Measurements from ENCODE around the gene TRAF3IP3. TPM values are rescaled to one million over a fixed set of nuclear protein-coding genes. Genes with fewer than 3 reads are reported as not detected.

TRAF3IP3 gene
- polyA plus RNA-seq, 4 donors, result 1.1 to 2.6 (median 1.7) TPM

DNA sequence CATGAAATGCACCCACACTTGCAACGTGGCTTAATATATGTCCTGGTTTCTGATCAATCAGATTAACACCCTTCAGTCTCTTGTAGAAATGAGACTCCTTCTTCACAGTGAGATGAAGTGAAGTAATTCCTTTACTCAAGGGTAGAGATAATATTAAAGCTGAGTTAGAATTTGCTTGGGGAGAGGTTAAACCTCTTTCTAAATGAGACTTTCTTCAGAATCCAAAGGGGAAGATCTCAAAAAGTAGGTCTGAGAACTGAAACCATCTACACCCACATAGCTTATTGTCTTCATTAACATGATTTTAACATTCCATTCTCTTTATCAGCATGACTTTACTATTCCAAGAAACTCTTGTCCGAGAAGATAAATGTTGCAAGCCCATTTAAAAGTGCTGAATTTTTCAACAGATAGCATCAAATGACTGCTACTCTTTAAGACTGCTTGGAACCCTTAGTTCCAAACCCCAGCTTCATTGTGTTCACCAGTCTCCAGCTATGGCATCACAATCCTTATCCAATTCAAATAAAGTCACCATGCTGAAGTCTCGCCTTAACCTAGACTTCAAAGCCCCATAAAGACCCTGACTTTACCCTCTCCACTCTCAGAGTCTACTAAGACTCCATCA lies 19.2 kb upstream of the TRAF3IP3 start:
- no peak for DNase-seq (ENCODE audit: low read depth in 4 of 4, low spot score in 3 of 4)

GRCh38 chr1:209737118-209737505 lies 18.7 kb upstream of the TRAF3IP3 start:
- DNase-seq (ENCODE audit: low read depth in 4 of 4, low spot score in 3 of 4), result no peak

DNA sequence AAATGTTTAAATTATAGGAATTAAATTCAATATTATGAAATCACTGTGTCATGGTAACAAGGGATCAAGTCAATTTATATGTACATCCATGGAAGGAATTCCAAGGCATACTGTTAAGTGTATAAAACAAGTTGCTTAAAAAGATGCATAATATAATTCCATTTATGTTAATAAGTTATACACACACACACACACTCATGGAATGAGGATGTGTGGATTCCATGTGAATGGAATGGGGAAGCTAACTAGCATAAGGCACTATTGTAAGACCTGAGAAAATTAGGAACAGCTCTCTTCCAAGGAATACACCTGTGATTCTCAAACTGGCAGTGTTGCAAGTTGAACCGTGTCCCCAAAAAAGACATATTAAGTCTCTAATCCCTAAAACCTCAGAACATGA lies 17.6 kb upstream of the TRAF3IP3 start:
- DNase-seq (ENCODE audit: low read depth in 4 of 4, low spot score in 3 of 4), result no peak

DNA sequence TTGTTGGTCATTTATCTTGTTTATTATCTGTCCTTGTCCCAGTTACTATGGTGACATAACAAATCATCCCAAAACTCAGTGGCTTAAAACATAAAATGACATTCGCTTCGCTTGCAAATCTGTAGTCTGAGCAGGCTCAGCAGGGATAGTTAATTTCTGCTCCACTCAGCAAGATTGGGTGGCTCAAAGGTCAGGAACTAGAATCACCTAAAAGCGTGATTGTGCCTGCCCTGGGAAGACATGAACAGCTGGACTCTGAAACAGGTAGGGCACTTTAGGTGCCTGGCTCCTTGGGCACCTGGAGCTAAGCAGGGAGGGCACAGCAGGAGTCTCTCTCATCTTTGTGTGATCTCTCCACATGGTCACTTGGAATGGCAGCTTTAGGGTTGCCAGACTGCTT lies 14.7 kb upstream of the TRAF3IP3 start:
- no peak for DNase-seq (ENCODE audit: low read depth in 4 of 4, low spot score in 3 of 4)

DNA sequence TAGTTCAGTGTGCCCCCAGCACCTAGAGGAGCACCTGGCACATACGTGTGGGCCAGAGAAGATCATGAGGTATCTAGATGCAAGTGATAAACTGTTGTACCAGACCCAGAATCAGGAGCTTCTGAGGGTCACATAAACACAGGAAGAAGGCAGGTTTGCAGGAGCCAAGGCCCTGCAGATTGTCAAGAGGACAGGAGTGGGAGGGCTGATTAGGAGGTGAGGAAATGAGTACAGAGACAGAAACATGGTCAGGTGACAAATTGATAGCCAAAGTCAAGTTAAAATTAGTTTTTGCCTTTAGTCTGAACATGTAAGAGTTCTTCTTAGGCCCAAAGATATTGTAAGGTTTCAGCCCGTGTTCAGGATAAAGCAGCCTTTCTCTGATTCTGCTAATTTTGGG lies 14.0 kb upstream of the TRAF3IP3 start:
- DNase-seq (ENCODE audit: low read depth in 4 of 4, low spot score in 3 of 4), result no peak

DNA sequence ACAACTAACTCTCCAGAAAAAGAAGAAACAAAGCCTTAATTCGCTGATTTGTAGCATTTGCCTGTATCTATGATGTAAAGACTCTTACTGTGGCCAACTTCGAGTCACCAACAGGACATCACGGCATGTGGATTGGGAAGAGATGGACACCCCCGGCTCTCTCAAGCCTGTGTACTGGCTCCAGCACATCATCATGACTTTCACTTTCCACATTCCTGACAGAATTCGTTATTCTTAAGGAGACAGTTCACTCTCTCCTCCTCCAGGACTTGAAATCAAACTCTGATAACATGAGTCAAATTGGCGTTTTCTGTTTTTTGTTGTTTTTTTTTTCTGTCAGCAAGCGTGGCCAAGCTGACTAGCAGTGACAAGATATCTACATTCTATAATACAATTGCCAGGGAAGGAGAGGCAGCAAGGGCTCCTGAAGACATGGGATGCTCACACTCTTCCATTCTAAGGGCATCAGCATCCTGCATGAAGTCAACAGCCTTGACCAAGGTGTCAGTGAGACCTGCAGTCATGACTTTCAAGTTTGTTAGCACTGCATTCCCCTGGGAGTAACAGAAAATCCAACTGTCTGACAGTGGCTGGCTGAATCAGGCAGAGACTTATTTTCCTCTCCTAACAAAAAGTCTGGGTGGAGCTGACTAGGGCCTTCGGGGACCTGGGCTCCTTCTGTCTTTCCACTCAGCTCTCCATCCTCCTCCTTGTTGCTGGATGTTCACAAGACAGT lies 13.3 kb upstream of the TRAF3IP3 start:
- no peak for DNase-seq (ENCODE audit: low read depth in 4 of 4, low spot score in 3 of 4)

DNA sequence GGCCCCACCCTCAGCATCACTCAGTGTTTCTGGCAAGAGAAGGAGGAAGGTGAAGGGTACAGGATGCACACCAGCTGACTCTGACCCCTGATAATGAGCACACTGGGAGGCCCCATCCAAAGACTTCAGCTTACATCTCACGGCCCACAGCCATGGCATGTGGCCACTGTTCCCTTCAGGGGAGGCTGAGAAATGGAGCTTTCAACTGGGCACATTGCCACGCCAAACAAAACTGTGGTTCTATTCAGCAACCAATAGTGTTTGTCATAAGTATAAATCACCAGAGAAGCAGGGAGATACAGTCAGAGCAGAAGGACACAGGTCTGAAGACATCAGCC lies 12.7 kb upstream of the TRAF3IP3 start:
- no peak for DNase-seq (ENCODE audit: low read depth in 4 of 4, low spot score in 3 of 4)

- no peak for DNase-seq (ENCODE audit: low read depth in 4 of 4, low spot score in 3 of 4)
Measured at GRCh38 chr1:209746451-209747165, 9.2 kb upstream of the TRAF3IP3 start.

GRCh38 chr1:209747580-209748262 lies 8.1 kb upstream of the TRAF3IP3 start:
- DNase-seq (ENCODE audit: low read depth in 4 of 4, low spot score in 3 of 4), result peak; percentile 66 to 73 (median 68)

DNA sequence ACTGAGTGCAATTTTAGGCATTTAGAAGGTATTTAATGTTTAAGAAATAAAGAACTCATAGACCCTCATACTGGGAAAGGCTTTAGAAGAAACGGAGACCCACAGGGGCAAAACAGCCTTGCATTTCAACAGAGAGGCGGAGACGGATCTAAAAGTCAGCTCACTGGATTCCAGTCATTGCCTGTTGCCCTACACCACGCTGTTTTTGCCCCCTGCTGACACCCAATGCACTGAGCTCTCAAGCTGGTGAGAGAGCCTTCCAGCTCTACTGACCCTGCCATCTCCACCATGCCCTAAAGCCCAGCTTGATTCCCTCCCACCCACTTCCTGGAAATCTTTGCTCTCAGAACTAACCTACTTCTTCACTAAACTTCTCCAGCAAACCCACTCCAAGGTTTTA lies 7.2 kb upstream of the TRAF3IP3 start:
- no peak for DNase-seq (ENCODE audit: low read depth in 4 of 4, low spot score in 3 of 4)

GRCh38 chr1:209749205-209749604 lies 6.6 kb upstream of the TRAF3IP3 start:
- no peak for DNase-seq (ENCODE audit: low read depth in 4 of 4, low spot score in 3 of 4)

DNA sequence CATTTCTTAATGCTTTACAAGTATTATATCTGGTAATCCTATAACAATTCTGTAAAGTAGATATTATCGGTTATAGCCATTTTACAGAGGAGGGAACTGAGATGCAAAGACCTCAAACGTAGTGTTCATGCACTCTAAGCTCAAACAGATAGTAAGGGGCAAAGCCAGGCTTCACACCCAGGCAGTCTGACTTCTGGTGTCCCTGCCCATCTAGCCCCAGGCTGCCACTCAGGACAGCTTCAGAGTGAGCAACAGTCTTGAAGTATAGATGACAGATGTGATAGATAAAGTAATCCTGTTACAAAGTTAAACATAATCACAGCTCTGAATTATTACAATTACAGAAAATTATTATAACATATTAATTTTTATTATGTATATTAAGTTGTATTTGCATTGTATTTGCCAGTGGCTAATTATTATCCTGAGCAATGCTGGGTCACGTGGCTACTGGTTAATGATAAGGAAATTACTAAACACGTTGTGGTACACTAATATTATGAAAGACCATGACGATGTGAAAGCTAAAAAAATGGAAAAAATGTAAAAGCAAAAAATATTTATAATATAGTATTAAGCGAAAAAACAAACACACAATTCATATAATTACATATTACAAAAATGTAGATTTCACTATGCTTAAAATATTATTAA lies 6.1 kb upstream of the TRAF3IP3 start:
- no peak for DNase-seq (ENCODE audit: low read depth in 4 of 4, low spot score in 3 of 4)

- DNase-seq (ENCODE audit: low read depth in 4 of 4, low spot score in 3 of 4), result no peak
Measured at GRCh38 chr1:209751627-209752231, 4.1 kb upstream of the TRAF3IP3 start.

DNA sequence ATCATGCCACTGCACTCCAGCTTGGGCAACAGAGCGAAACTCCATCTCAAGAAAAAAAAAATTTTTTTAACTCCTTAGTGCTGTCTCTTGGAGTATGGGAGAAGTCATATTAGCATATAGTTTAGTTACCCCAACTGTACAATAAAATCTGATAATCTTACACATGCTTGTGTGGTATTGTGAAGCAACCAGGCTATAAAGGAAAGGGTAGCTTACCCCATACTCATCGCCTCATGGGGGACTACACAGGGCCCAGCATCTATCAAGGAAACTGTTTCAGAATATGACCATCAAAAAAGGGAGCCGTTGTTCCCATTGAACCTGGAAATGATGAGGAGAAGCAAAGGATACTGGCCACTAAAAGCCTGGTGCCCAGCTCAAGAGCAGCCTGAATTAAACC lies 3.0 kb upstream of the TRAF3IP3 start:
- no peak for DNase-seq (ENCODE audit: low read depth in 4 of 4, low spot score in 3 of 4)

DNA sequence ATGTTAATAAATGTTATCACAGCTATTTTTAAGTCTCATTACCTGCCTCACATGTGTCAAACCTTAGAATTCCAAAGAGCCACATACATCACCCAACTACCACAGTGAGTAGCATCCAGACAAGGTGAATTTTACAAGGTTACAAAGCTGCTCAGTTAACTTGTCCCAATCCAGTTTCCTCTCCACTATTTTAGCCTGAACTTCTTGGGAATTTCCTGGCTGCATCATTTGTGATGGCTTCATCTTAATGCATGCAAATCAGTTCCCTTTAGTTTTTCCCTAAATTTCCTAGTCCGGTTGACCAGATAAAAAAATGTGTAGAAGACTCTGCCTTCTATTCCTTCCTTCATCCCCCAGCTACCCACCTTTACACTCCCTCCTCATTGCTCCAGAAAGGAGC lies 597 bp upstream of the TRAF3IP3 start:
- DNase-seq (ENCODE audit: low read depth in 4 of 4, low spot score in 3 of 4), result no peak

- no peak for DNase-seq (ENCODE audit: low read depth in 4 of 4, low spot score in 3 of 4)
Measured at GRCh38 chr1:209756615-209757445, 977 bp downstream of the TRAF3IP3 start.

DNA sequence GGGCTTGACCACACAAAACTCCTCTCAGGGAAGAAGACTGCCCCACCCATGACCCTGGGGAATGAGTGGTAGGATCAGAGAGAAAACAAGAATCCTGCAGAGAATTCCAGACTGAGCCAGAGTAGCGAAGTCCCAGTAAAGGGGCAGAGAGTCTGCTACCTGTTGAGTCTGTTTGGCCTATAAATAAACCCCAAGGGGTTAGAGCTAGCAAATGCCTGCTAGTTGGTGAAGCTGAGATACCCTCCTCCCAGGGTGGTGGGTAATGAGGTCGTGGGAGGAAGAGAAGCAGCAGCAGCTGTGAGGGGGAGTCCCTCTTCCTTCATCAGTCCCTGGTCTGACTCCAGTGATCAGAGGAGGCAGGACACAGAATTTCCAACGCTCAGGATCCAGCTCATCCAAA lies 2.5 kb downstream of the TRAF3IP3 start:
- DNase-seq (ENCODE audit: low read depth in 4 of 4, low spot score in 3 of 4), result no peak

GRCh38 chr1:209759829-209760359 lies 4.0 kb downstream of the TRAF3IP3 start:
- DNase-seq (ENCODE audit: low read depth in 4 of 4, low spot score in 3 of 4), result no peak

DNA sequence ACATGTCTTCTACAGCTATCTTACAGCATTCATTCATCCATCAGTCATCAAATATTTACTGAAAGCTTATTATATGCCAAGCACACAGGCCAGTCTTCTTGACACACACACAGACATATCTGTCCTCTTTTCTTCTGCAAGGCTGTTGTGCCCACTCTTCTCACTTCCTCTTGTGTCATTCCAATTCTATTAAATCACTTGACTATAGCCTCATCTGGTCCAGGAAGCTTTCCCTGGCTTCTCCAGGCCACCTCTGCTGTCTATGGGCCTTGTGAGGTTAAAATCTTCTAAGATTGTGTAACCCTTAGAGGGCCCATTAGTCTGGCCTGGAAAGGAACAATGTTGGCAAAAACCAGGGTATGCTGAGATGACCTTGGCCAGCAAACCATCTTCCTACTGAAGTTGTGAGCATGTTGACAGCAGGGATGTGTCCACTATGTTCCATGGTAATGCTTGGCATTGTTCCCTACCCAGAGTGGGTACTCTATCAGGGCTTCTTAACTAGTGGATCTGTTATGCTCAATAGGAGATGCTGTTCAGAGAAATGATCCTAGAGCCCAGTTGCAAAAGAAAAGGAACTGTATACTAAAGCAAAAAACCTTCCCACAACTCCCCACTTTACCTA lies 5.3 kb downstream of the TRAF3IP3 start:
- no peak for DNase-seq (ENCODE audit: low read depth in 4 of 4, low spot score in 3 of 4)

Data from left renal pelvis (tissue), 4 donors.